ENCODE data around the gene EIF6. TPM values are rescaled to one million over a fixed set of nuclear protein-coding genes. Genes with fewer than 3 reads are reported as not detected.

Gene EIF6
- total and polyA plus RNA-seq, 2 donors (not counting 1 experiment from before 2014, with no cell fraction given), result 74.1 to 81.2 TPM

GRCh38 chr20:35279533-35280174 lies 4.9 kb downstream of the EIF6 start:
- Histone ChIP-seq H4K20me1 (ENCODE audit: control insufficient read depth, insufficient read depth, low read length, poor library complexity, severe bottlenecking) (peaks cover 14% of the 10 kb centered on the region), H3K27ac (ENCODE audit: low read length in 2 of 2) (peak overlapping the region in 1 of 2 donors; percentile 96), H3K9ac (ENCODE audit: low read length) (no peak overlapping the region), H3K4me2 (replicated peaks; ENCODE audit: low read depth, low read length, poor library complexity, severe bottlenecking) (no peak overlapping the region), H3K4me3 (ENCODE audit: control extremely low read depth in 1 of 5, extremely low read depth in 1 of 5, insufficient read depth in 1 of 5, low read depth in 2 of 5, low read length in 4 of 5) (no peak overlapping the region), H3K4me1 (ENCODE audit: control insufficient read depth in 2 of 2, insufficient read depth in 2 of 2, low read length in 2 of 2) (peaks cover 23 to 33% of the 10 kb centered on the region in 2 donors), H3K36me3 (replicated peaks in 1 of 2; ENCODE audit: control extremely low read depth in 1 of 2, control insufficient read depth in 1 of 2, extremely low read depth in 1 of 2, insufficient read depth in 2 of 2, low read length in 1 of 2) (peaks cover 3 to 36% of the 10 kb centered on the region in 2 experiments), H3K79me2 (ENCODE audit: control insufficient read depth, insufficient read depth, low read length) (peaks cover 54% of the 10 kb centered on the region), H3K27me3 (replicated peaks in 1 of 4; ENCODE audit: control extremely low read depth in 1 of 4, control insufficient read depth in 3 of 4, insufficient read depth in 4 of 4, low read length in 3 of 4) (no peaks in the 10 kb centered on the region), H3K9me3 (ENCODE audit: control extremely low read depth in 1 of 3, control insufficient read depth in 2 of 3, insufficient read depth in 1 of 3, low read length in 2 of 3) (no peaks in the 10 kb centered on the region), H2AFZ (ENCODE audit: insufficient read depth, low read depth, low read length, poor library complexity, severe bottlenecking) (no peak overlapping the region)
- DNase-seq, result no peak
- intact Hi-C loops (cut with micrococcal nuclease), result loop anchor here (2.0 to 5.0 kb wide), 4 partner anchors 132 to 673 kb away; partner anchors contain the start of genes ACSS2, EDEM2, ERGIC3 and SCAND1
- CTCF ChIA-PET, result interaction anchor here (0.6 to 1.0 kb wide), 2 partner anchors 11 to 163 kb away, joined by 4 read pairs; no protein-coding TSS in a partner anchor
- no peak for ATAC-seq (ENCODE audit: low read depth)
- H3K4me3 Mint-ChIP-seq, result no peak overlapping the region
- peaks cover 30% of the 10 kb centered on the region for H3K4me1 Mint-ChIP-seq
- H3K27me3 Mint-ChIP-seq, result no peaks in the 10 kb centered on the region
- TF ChIP-seq EZH2 (IDR thresholded peaks at IDR 0.05; ENCODE audit: borderline replicate concordance, insufficient read depth, low read depth, low read length, poor library complexity, severe bottlenecking) (no peak), CTCF (IDR thresholded peaks at IDR 0.05) (no peak)
- POLR2A ChIA-PET, result no interaction called here
- no peaks in the 10 kb centered on the region for H3K9me3 Mint-ChIP-seq (ENCODE audit: insufficient read depth)
- peak overlapping the region; percentile 94 for H3K27ac Mint-ChIP-seq
- 96% methylated on average over 5 of the region's 7 CpGs for WGBS (ENCODE audit: insufficient coverage)

- H3K4me3 ChIP-seq (ENCODE audit: control extremely low read depth in 1 of 5, extremely low read depth in 1 of 5, insufficient read depth in 1 of 5, low read depth in 2 of 5, low read length in 4 of 5), result no peak overlapping the region
- H3K79me2 ChIP-seq (ENCODE audit: control insufficient read depth, insufficient read depth, low read length), result peaks cover 53% of the 10 kb centered on the region
- ATAC-seq (ENCODE audit: low read depth) (no peak), DNase-seq (no peak)
- no peak for TF ChIP-seq EZH2 (IDR thresholded peaks at IDR 0.05; ENCODE audit: borderline replicate concordance, insufficient read depth, low read depth, low read length, poor library complexity, severe bottlenecking)
- TF ChIP-seq CTCF (IDR thresholded peaks at IDR 0.05), result no peak
- H3K9me3 ChIP-seq (ENCODE audit: control extremely low read depth in 1 of 3, control insufficient read depth in 2 of 3, insufficient read depth in 1 of 3, low read length in 2 of 3), result no peaks in the 10 kb centered on the region
- H3K4me2 ChIP-seq (replicated peaks; ENCODE audit: low read depth, low read length, poor library complexity, severe bottlenecking), result no peak overlapping the region
- H2AFZ ChIP-seq (ENCODE audit: insufficient read depth, low read depth, low read length, poor library complexity, severe bottlenecking), result peak overlapping the region; percentile 3
- Mint-ChIP-seq H3K4me3 (peak overlapping the region; percentile 53), H3K27ac (peak overlapping the region; percentile 94), H3K9me3 (ENCODE audit: insufficient read depth) (no peaks in the 10 kb centered on the region), H3K4me1 (peaks cover 28% of the 10 kb centered on the region), H3K27me3 (no peaks in the 10 kb centered on the region)
- peaks cover 23 to 31% of the 10 kb centered on the region in 2 donors for H3K4me1 ChIP-seq (ENCODE audit: control insufficient read depth in 2 of 2, insufficient read depth in 2 of 2, low read length in 2 of 2)
- peaks cover 9% of the 10 kb centered on the region for H4K20me1 ChIP-seq (ENCODE audit: control insufficient read depth, insufficient read depth, low read length, poor library complexity, severe bottlenecking)
- intact Hi-C loops (cut with micrococcal nuclease), result loop anchor here (2.0 kb wide), 1 partner anchor 402 kb away; the partner anchor contains the start of gene ACSS2
- no peaks in the 10 kb centered on the region for H3K27me3 ChIP-seq (replicated peaks in 1 of 4; ENCODE audit: control extremely low read depth in 1 of 4, control insufficient read depth in 3 of 4, insufficient read depth in 4 of 4, low read length in 3 of 4)
- ChIA-PET CTCF (interaction anchor here (0.9 kb wide), 1 partner anchor 29 kb away, joined by 3 read pairs; no protein-coding TSS in a partner anchor), POLR2A (no interaction called here)
- peaks cover 3 to 40% of the 10 kb centered on the region in 2 experiments for H3K36me3 ChIP-seq (replicated peaks in 1 of 2; ENCODE audit: control extremely low read depth in 1 of 2, control insufficient read depth in 1 of 2, extremely low read depth in 1 of 2, insufficient read depth in 2 of 2, low read length in 1 of 2)
- WGBS (ENCODE audit: insufficient coverage), result 100% methylated on average over 3 of the region's 5 CpGs
- H3K27ac ChIP-seq (ENCODE audit: low read length in 2 of 2), result peak overlapping the region; percentile 92 to 96
- H3K9ac ChIP-seq (ENCODE audit: low read length), result no peak overlapping the region
Observed at GRCh38 chr20:35279040-35279439, 5.5 kb downstream of the EIF6 start.

Measured in B cell (primary cell).